ENCODE results near the gene SPAG7.

DNA sequence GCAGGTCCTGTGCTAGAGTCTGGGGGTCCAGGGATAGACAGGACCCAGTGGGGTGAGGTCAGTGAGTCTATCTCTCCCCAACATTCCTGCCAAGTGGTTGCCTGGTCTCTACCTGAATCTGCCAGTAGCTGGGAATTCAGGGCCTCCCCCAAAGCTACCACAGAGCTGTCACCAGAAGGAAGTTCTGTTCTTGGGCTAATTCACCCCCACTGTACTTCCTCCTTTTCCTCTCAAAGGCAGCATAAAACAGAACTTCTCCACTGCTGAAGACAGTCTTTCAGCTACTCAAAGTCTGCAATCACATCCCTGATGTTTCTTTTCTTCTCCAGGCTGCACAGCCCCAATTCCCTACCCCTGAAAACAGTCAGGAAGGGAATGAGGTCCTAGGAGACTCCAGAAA, 11.1 kb upstream of the SPAG7 start:
- TF ChIP-seq CTCF (conservative IDR thresholded peaks at IDR 0.05) (no peak), ZFX (IDR thresholded peaks at IDR 0.05) (no peak)
